SJCRH30 (cell line): ENCODE data around the gene EFHD2. TPM values are rescaled to one million over a fixed set of nuclear protein-coding genes. Genes with fewer than 3 reads are reported as not detected.
"Not testable (repeated sequence)": the region's sequence is repeated elsewhere in the genome, so short reads cannot be mapped to it uniquely, and the experiment has no call there.

Experiments
- DNase-seq, 2 experiments: peaks; one replicate each; pipeline ENCODE4 v3.0.0-alpha.2; 2015 to 2020
- H3K27ac ChIP-seq: fragments of 250-450 bp; sonication (Bioruptor Pico); 2 replicates; pipeline ENCODE4 v1.5.1; 2020; ENCODE audit warnings: mild to moderate bottlenecking, moderate library complexity
- H3K27me3 ChIP-seq: fragments of 250-450 bp; sonication (Bioruptor Pico); 2 replicates; pipeline ENCODE4 v1.5.1; 2020; ENCODE audit warnings: mild to moderate bottlenecking, moderate library complexity
- H3K36me3 ChIP-seq: fragments of 250-450 bp; sonication (Bioruptor Pico); 2 replicates; pipeline ENCODE4 v1.5.1; 2020; ENCODE audit warnings: mild to moderate bottlenecking, moderate library complexity
- H3K4me1 ChIP-seq: fragments of 250-450 bp; sonication (Bioruptor Pico); 2 replicates; pipeline ENCODE4 v1.5.1; 2020; ENCODE audit warnings: mild to moderate bottlenecking, moderate library complexity
- H3K4me3 ChIP-seq: fragments of 250-450 bp; sonication (Bioruptor Pico); 2 replicates; pipeline ENCODE4 v1.5.1; 2020; ENCODE audit warnings: mild to moderate bottlenecking, moderate library complexity
- H3K9me3 ChIP-seq: fragments of 250-450 bp; sonication (Bioruptor Pico); replicated peaks from 2 replicates; pipeline ENCODE4 v1.5.1; 2020; ENCODE audit warnings: mild to moderate bottlenecking, moderate library complexity
- total RNA-seq: library from RNA; depleted of rRNA; stranded (reverse); fragments of >200 nt; shearing (Covaris generic); gene quantifications from 2 replicates; pipeline ENCODE4 v1.2.3, GENCODE V29; 2014; rRNA removed

EFHD2 gene
- total RNA-seq: 203 and 208 TPM in 2 replicates

- H3K36me3 ChIP-seq: peaks cover 14% of the 10 kb centered on the region; the same call in 1 of the 2 replicates
- no peaks in the 10 kb centered on the region for H3K9me3 ChIP-seq
- H3K27ac ChIP-seq: peak within 1 kb of the TSS; percentile 40
- H3K4me1 ChIP-seq: peaks cover 21% of the 10 kb centered on the region
- H3K27me3 ChIP-seq: no peaks in the 10 kb centered on the region
- H3K4me3 ChIP-seq: peak within 1 kb of the TSS; percentile 86
- DNase-seq: peak; percentile 93 to 94
Measured at GRCh38 chr1:15409388-15410222, at the start of gene EFHD2. TSS of gene EFHD2 (plus strand) at chr1:15409888. CDS start at chr1:15409972, 84 bp downstream.

GRCh38 chr1:15360700-15361099, 49.0 kb upstream of the EFHD2 start:
- DNase-seq: no peak
- no peaks in the 10 kb centered on the region for H3K9me3 ChIP-seq
- no peaks in the 10 kb centered on the region for H3K27me3 ChIP-seq
- H3K4me3 ChIP-seq: no peak overlapping the region
- no peaks in the 10 kb centered on the region for H3K4me1 ChIP-seq
- H3K36me3 ChIP-seq: no peaks in the 10 kb centered on the region
- H3K27ac ChIP-seq: no peak overlapping the region

- H3K27me3 ChIP-seq: no peaks in the 10 kb centered on the region
Measured at GRCh38 chr1:15362096-15362736, 47.5 kb upstream of the EFHD2 start.

GRCh38 chr1:15362737-15363128, 47.0 kb upstream of the EFHD2 start:
- no peak overlapping the region for H3K27ac ChIP-seq
- H3K4me1 ChIP-seq: no peaks in the 10 kb centered on the region
- H3K4me3 ChIP-seq: no peak overlapping the region
- H3K9me3 ChIP-seq: no peaks in the 10 kb centered on the region
- H3K27me3 ChIP-seq: no peaks in the 10 kb centered on the region
- H3K36me3 ChIP-seq: no peaks in the 10 kb centered on the region
- no peak for DNase-seq

More at GRCh38 chr1:15362096-15362736, 47.5 kb upstream of the EFHD2 start:
- Histone ChIP-seq H3K27ac (no peak overlapping the region), H3K4me3 (no peak overlapping the region), H3K9me3 (no peaks in the 10 kb centered on the region), H3K4me1 (no peaks in the 10 kb centered on the region), H3K36me3 (no peaks in the 10 kb centered on the region)
- DNase-seq: no peak

GRCh38 chr1:15364740-15365139, 44.9 kb upstream of the EFHD2 start:
- no peak overlapping the region for H3K4me3 ChIP-seq
- H3K27ac ChIP-seq: no peak overlapping the region
- DNase-seq: no peak
- H3K27me3 ChIP-seq: 0 out of 2 replicates have a peak, but pooled peaks cover under 1% of the 10 kb centered on the region
- no peaks in the 10 kb centered on the region for H3K9me3 ChIP-seq
- no peaks in the 10 kb centered on the region for H3K36me3 ChIP-seq
- peaks cover 7% of the 10 kb centered on the region for H3K4me1 ChIP-seq

- Histone ChIP-seq H3K4me1 (peaks cover 7% of the 10 kb centered on the region), H3K36me3 (no peaks in the 10 kb centered on the region), H3K27me3 (peaks cover 21% of the 10 kb centered on the region), H3K9me3 (no peaks in the 10 kb centered on the region), H3K4me3 (no peak overlapping the region), H3K27ac (no peak overlapping the region)
- no peak for DNase-seq
Measured at GRCh38 chr1:15368888-15369287, 40.8 kb upstream of the EFHD2 start.

- Histone ChIP-seq H3K36me3 (no peaks in the 10 kb centered on the region), H3K4me1 (peaks cover 7% of the 10 kb centered on the region), H3K9me3 (no peaks in the 10 kb centered on the region), H3K27ac (no peak overlapping the region), H3K27me3 (peaks cover 22% of the 10 kb centered on the region), H3K4me3 (no peak overlapping the region)
- no peak for DNase-seq
Measured at GRCh38 chr1:15370268-15370667, 39.4 kb upstream of the EFHD2 start.

- no peak for DNase-seq
- H3K27ac ChIP-seq: no peak overlapping the region
- H3K27me3 ChIP-seq: peaks cover 26% of the 10 kb centered on the region
- H3K4me3 ChIP-seq: no peak overlapping the region
- H3K36me3 ChIP-seq: no peaks in the 10 kb centered on the region
- no peaks in the 10 kb centered on the region for H3K9me3 ChIP-seq
- peaks cover 7% of the 10 kb centered on the region for H3K4me1 ChIP-seq
Measured at GRCh38 chr1:15370781-15371520, 38.7 kb upstream of the EFHD2 start.

- peaks cover 7% of the 10 kb centered on the region for H3K4me1 ChIP-seq
- H3K36me3 ChIP-seq: no peaks in the 10 kb centered on the region
- H3K9me3 ChIP-seq: no peaks in the 10 kb centered on the region
- no peak for DNase-seq
- H3K27me3 ChIP-seq: peaks cover 30% of the 10 kb centered on the region
- H3K4me3 ChIP-seq: no peak overlapping the region
- no peak overlapping the region for H3K27ac ChIP-seq
Measured at GRCh38 chr1:15371610-15372545, 37.8 kb upstream of the EFHD2 start.

GRCh38 chr1:15378729-15379128, 31.0 kb upstream of the EFHD2 start:
- no peak overlapping the region for H3K27ac ChIP-seq
- 0 out of 2 replicates have a peak, but pooled peaks cover 2% of the 10 kb centered on the region for H3K4me1 ChIP-seq
- H3K4me3 ChIP-seq: no peak overlapping the region
- H3K27me3 ChIP-seq: peaks cover 31% of the 10 kb centered on the region; the same call in 1 of the 2 replicates
- H3K9me3 ChIP-seq: no peaks in the 10 kb centered on the region
- no peak for DNase-seq
- no peaks in the 10 kb centered on the region for H3K36me3 ChIP-seq

- not testable (repeated sequence) for H3K4me1 ChIP-seq, DNase-seq, H3K4me3 ChIP-seq, H3K36me3 ChIP-seq, H3K9me3 ChIP-seq, H3K27ac ChIP-seq
- peaks cover 31% of the 10 kb centered on the region; the same call in 1 of the 2 replicates for H3K27me3 ChIP-seq
Measured at GRCh38 chr1:15379151-15379550, 30.5 kb upstream of the EFHD2 start.

GRCh38 chr1:15380601-15381508, 28.8 kb upstream of the EFHD2 start:
- Histone ChIP-seq H3K4me1 (peaks cover 4% of the 10 kb centered on the region; the same call in 1 of the 2 replicates), H3K36me3 (no peaks in the 10 kb centered on the region), H3K27ac (no peak overlapping the region), H3K27me3 (peaks cover 39% of the 10 kb centered on the region), H3K4me3 (no peak overlapping the region), H3K9me3 (no peaks in the 10 kb centered on the region)
- DNase-seq: no peak

GRCh38 chr1:15381805-15382204, 27.9 kb upstream of the EFHD2 start:
- Histone ChIP-seq H3K4me3 (no peak overlapping the region), H3K36me3 (no peaks in the 10 kb centered on the region), H3K27me3 (peaks cover 36% of the 10 kb centered on the region), H3K27ac (no peak overlapping the region), H3K4me1 (peaks cover 6% of the 10 kb centered on the region; the same call in 1 of the 2 replicates), H3K9me3 (no peaks in the 10 kb centered on the region)
- DNase-seq: no peak
